Sciatic nerve (tissue), 2 donors: ENCODE results near the gene FOSL1. TPM values are rescaled to one million over a fixed set of nuclear protein-coding genes. Genes with fewer than 3 reads are reported as not detected.
A peak's percentile ranks its signal among the peaks of the same experiment; 100 is the strongest.

Experiments used
- ATAC-seq: fragments of 200-7000 bp; cut with Tn5 transposase; one replicate; pipeline ENCODE4 v1.9.1; 2020; ENCODE audit warnings: mild to moderate bottlenecking, moderate library complexity
- DNase-seq: peaks from one replicate; pipeline ENCODE4 v3.0.0-alpha.2; 2020; ENCODE audit warnings: low spot score
- intact Hi-C: fragments of 100-400 bp; cut with DNase I; formaldehyde crosslinking; loops from one replicate; pipeline ENCODE4 v1.14.2; 2022
- total RNA-seq: library from RNA; stranded (reverse); fragmentation: NEBNext Ultra II Directional; extraction: Animal tissue kit (Norgen Biotek cat#: 25700); gene quantifications from one replicate; pipeline ENCODE4 v1.2.1, GENCODE V29; 2021
- donor health status: DM: no; HTN: no; CAD: no.
- donor health status: DM: no; HTN: no; CAD: no.

The FOSL1 gene
- total RNA-seq = 5.6 TPM

- ATAC-seq (peak; percentile 88), DNase-seq (peak; percentile 86)
- intact Hi-C loops = no loop called here
Measured at GRCh38 chr11:65900125-65900898, at the start of gene FOSL1. Gene FOSL1 (minus strand): TSS chr11:65900388. CDS start chr11:65900339, 49 bp downstream.

GRCh38 chr11:65947603-65948125, 47.5 kb upstream of the FOSL1 start:
- intact Hi-C loops = no loop called here
- no peak for ATAC-seq
- DNase-seq = no peak

GRCh38 chr11:65947133-65947532, 46.9 kb upstream of the FOSL1 start:
- intact Hi-C loops = no loop called here
- no peak for DNase-seq
- no peak for ATAC-seq

- DNase-seq (no peak), ATAC-seq (no peak)
- intact Hi-C loops = no loop called here
Measured at GRCh38 chr11:65946655-65947054, 46.5 kb upstream of the FOSL1 start.

GRCh38 chr11:65945941-65946558, 45.9 kb upstream of the FOSL1 start:
- no peak for DNase-seq
- intact Hi-C loops = no loop called here

GRCh38 chr11:65945430-65945911, 45.3 kb upstream of the FOSL1 start, which contains the start of gene TSGA10IP:
Gene TSGA10IP (plus strand): TSS chr11:65945480. CDS start chr11:65945676, 196 bp downstream.
- no peak for DNase-seq
- intact Hi-C loops = no loop called here
- ATAC-seq = no peak

More at GRCh38 chr11:65945941-65946558, 45.9 kb upstream of the FOSL1 start:
- ATAC-seq = no peak

GRCh38 chr11:65944767-65945166, 44.6 kb upstream of the FOSL1 start:
- no peak for ATAC-seq
- no peak for DNase-seq
- intact Hi-C loops = no loop called here

- intact Hi-C loops = no loop called here
- no peak for DNase-seq
- ATAC-seq = no peak
Measured at GRCh38 chr11:65944191-65944590, 44.0 kb upstream of the FOSL1 start.

- DNase-seq (no peak), ATAC-seq (no peak)
- intact Hi-C loops = no loop called here
Measured at GRCh38 chr11:65942531-65942930, 42.3 kb upstream of the FOSL1 start.

GRCh38 chr11:65941720-65942310, 41.6 kb upstream of the FOSL1 start:
- no peak for DNase-seq
- ATAC-seq = no peak
- intact Hi-C loops = no loop called here

GRCh38 chr11:65937766-65938165, 37.6 kb upstream of the FOSL1 start:
- no peak for ATAC-seq
- no peak for DNase-seq
- intact Hi-C loops = no loop called here

GRCh38 chr11:65934014-65934413, 33.8 kb upstream of the FOSL1 start:
- intact Hi-C loops = no loop called here
- ATAC-seq = no peak
- DNase-seq = no peak

GRCh38 chr11:65932558-65932919, 32.4 kb upstream of the FOSL1 start:
- ATAC-seq = no peak
- DNase-seq = no peak
- intact Hi-C loops = no loop called here

GRCh38 chr11:65931773-65932557, 31.8 kb upstream of the FOSL1 start:
- no peak for ATAC-seq
- intact Hi-C loops = no loop called here
- DNase-seq = no peak

- intact Hi-C loops = no loop called here
- DNase-seq (no peak), ATAC-seq (no peak)
Measured at GRCh38 chr11:65928667-65929066, 28.5 kb upstream of the FOSL1 start.

- intact Hi-C loops = no loop called here
- ATAC-seq = peak; percentile 43
Measured at GRCh38 chr11:65927904-65928397, 27.8 kb upstream of the FOSL1 start.

GRCh38 chr11:65925397-65925796, 25.2 kb upstream of the FOSL1 start:
- intact Hi-C loops = no loop called here

More at GRCh38 chr11:65927904-65928397, 27.8 kb upstream of the FOSL1 start:
- no peak for DNase-seq

GRCh38 chr11:65922565-65922964, 22.4 kb upstream of the FOSL1 start:
- DNase-seq (no peak), ATAC-seq (no peak)
- intact Hi-C loops = no loop called here

More at GRCh38 chr11:65925397-65925796, 25.2 kb upstream of the FOSL1 start:
- ATAC-seq = no peak
- DNase-seq = no peak

- ATAC-seq = no peak
- intact Hi-C loops = no loop called here
- DNase-seq = no peak
Measured at GRCh38 chr11:65921876-65922275, 21.7 kb upstream of the FOSL1 start.
